KMS-11 (cell line): ENCODE results near the gene TGFA.

Source experiments
- H2AFZ ChIP-seq: fragments of 200-600 bp; sonication (generic); 2 replicates; pipeline ENCODE4 v1.6.1; 2016; ENCODE audit warnings: antibody characterized with exemption, mixed run types, low read depth
- H3K27ac ChIP-seq: fragments of 200-600 bp; sonication (generic); 2 replicates; pipeline ENCODE4 v1.6.1; 2016; ENCODE audit warnings: mild to moderate bottlenecking, mixed run types
- H3K27me3 ChIP-seq: fragments of 200-600 bp; sonication (generic); 2 replicates; pipeline ENCODE4 v1.6.1; 2017; ENCODE audit warnings: mild to moderate bottlenecking, low read depth, mixed run types, moderate library complexity; ENCODE audit not compliant: insufficient read depth
- H3K36me3 ChIP-seq: fragments of 200-600 bp; sonication (generic); 2 replicates; pipeline ENCODE4 v1.6.1; 2017; ENCODE audit warnings: mild to moderate bottlenecking, mixed run types; ENCODE audit not compliant: insufficient read depth
- H3K4me1 ChIP-seq: fragments of 200-600 bp; sonication (generic); 2 replicates; pipeline ENCODE4 v1.6.1; 2016; ENCODE audit warnings: mild to moderate bottlenecking, low read depth, mixed run types; ENCODE audit not compliant: poor library complexity, severe bottlenecking
- H3K4me2 ChIP-seq: fragments of 200-600 bp; sonication (generic); 2 replicates; pipeline ENCODE4 v1.7.0; 2016; ENCODE audit warnings: mild to moderate bottlenecking, mixed run types
- H3K4me3 ChIP-seq: fragments of 200-600 bp; sonication (generic); IDR thresholded peaks from 2 replicates; pipeline ENCODE4 v1.6.1; 2017; ENCODE audit warnings: low read depth, low read length, mixed read lengths; ENCODE audit not compliant: insufficient read depth
- H3K79me2 ChIP-seq: fragments of 200-600 bp; sonication (generic); 2 replicates; pipeline ENCODE4 v1.6.1; 2016; ENCODE audit warnings: low read depth, mixed run types; ENCODE audit not compliant: insufficient read depth
- H3K9ac ChIP-seq: fragments of 200-600 bp; sonication (generic); 2 replicates; pipeline ENCODE4 v1.6.1; 2016; ENCODE audit warnings: mild to moderate bottlenecking, mixed run types
- H4K20me1 ChIP-seq: fragments of 200-600 bp; sonication (generic); 2 replicates; pipeline ENCODE4 v1.6.1; 2016; ENCODE audit warnings: mild to moderate bottlenecking, mixed run types; ENCODE audit not compliant: insufficient read depth
- TF ChIP-seq, protein P1 (sequence below): fragments of 200-600 bp; sonication (generic); conservative IDR thresholded peaks from 2 replicates; pipeline ENCODE4 v1.6.1; 2017; ENCODE audit warnings: low read depth, mild to moderate bottlenecking, antibody characterized with exemption, low read length, moderate library complexity, mixed read lengths

Gene TGFA

DNA sequence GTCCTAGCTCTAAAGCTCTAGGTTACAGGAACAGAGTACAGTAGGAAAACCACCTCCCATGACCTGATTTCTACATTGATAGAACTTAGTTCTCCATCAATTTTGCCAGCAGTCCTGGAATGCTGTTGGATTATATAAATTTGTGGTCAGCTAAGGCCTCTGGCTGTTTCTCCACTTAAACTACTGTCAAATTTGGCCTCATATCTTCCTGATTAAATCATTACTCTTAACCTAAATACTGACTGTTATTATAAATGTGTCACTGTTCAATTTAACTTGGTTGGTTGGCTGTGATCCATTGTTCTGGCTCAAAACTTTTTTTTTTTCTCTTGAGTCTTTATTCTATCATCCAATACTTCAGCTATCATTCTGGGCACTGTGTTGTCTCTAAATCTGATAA is 71.2 kb downstream of the TGFA start:
- Histone ChIP-seq H3K4me1 (no peaks in the 10 kb centered on the region), H3K27ac (no peak overlapping the region), H2AFZ (no peak overlapping the region), H4K20me1 (no peaks in the 10 kb centered on the region), H3K79me2 (no peaks in the 10 kb centered on the region), H3K36me3 (no peaks in the 10 kb centered on the region), H3K27me3 (no peaks in the 10 kb centered on the region), H3K9ac (no peak overlapping the region), H3K4me2 (no peak overlapping the region), H3K4me3 (no peak overlapping the region)
- TF ChIP-seq, protein P1, sequence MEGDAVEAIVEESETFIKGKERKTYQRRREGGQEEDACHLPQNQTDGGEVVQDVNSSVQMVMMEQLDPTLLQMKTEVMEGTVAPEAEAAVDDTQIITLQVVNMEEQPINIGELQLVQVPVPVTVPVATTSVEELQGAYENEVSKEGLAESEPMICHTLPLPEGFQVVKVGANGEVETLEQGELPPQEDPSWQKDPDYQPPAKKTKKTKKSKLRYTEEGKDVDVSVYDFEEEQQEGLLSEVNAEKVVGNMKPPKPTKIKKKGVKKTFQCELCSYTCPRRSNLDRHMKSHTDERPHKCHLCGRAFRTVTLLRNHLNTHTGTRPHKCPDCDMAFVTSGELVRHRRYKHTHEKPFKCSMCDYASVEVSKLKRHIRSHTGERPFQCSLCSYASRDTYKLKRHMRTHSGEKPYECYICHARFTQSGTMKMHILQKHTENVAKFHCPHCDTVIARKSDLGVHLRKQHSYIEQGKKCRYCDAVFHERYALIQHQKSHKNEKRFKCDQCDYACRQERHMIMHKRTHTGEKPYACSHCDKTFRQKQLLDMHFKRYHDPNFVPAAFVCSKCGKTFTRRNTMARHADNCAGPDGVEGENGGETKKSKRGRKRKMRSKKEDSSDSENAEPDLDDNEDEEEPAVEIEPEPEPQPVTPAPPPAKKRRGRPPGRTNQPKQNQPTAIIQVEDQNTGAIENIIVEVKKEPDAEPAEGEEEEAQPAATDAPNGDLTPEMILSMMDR: no peak

DNA sequence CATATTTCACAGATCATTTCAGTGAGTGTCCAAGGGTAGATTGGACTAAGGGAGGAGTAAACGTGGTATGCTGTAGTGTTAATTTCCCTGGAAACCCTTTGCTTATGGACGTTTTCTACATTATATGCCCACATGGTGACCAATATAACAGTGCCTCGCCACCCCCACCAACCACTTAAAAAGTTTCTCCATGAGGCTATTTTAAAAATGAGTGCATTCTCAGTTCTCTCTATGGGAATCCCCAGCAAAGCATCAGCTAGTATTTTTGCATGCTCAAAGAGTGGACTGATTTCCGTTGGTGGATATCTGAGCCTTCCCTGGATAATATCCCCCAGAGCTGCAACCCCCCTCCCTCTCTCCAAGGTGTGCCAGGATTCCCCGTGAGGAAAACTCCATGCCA is 73.2 kb downstream of the TGFA start:
- no peaks in the 10 kb centered on the region for H4K20me1 ChIP-seq
- no peaks in the 10 kb centered on the region for H3K36me3 ChIP-seq
- H3K4me3 ChIP-seq: no peak overlapping the region
- H3K27ac ChIP-seq: no peak overlapping the region
- no peaks in the 10 kb centered on the region for H3K79me2 ChIP-seq
- no peak overlapping the region for H2AFZ ChIP-seq
- H3K9ac ChIP-seq: no peak overlapping the region
- no peaks in the 10 kb centered on the region for H3K27me3 ChIP-seq
- H3K4me1 ChIP-seq: no peaks in the 10 kb centered on the region
- TF ChIP-seq, protein P1: no peak
- H3K4me2 ChIP-seq: no peak overlapping the region

DNA sequence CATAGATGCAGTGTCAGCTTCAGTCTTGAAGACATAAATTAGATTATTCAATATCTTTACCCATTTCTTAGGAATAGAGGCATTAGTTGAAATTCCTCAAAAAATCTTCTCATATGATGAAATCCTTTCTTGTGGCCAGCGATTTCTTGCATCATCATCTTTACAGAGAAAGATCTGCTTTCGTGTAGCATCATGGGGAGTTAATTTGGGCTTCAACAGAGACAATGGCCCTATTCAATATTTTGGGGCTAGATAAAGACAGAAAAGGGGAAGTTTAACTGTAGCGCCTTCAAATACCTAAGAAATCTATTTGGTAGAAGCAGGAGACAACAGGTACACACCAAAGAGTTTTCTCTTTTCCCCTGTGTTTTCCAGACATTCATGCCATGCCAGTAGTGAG is 73.8 kb downstream of the TGFA start:
- Histone ChIP-seq H3K9ac (no peak overlapping the region), H3K27me3 (no peaks in the 10 kb centered on the region), H3K4me1 (no peaks in the 10 kb centered on the region), H3K27ac (no peak overlapping the region), H2AFZ (no peak overlapping the region), H3K36me3 (no peaks in the 10 kb centered on the region), H3K4me3 (no peak overlapping the region), H4K20me1 (no peaks in the 10 kb centered on the region), H3K4me2 (no peak overlapping the region), H3K79me2 (no peaks in the 10 kb centered on the region)
- TF ChIP-seq, protein P1: no peak

DNA sequence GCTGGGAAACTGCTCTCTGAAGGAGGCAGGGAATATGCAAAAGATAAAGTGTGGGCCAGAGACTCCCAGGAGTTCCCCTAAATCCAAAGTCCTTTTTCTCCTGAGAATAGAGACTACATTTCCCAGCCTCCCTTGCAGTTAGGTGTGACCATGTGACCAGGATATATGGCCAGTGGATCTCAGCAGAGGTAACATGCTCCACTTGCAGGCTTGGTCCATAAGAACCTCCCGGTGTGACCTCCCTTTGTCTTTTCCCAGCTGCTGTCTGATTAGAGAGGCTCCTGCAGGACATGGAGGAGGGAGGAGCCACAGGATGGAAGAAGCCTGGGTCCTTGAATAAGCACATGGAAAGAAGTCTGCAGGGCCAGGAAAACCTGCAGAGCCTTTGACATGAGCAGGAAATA is 76.2 kb downstream of the TGFA start:
- H4K20me1 ChIP-seq: no peaks in the 10 kb centered on the region
- H2AFZ ChIP-seq: no peak overlapping the region
- H3K4me2 ChIP-seq: no peak overlapping the region
- H3K79me2 ChIP-seq: no peaks in the 10 kb centered on the region
- H3K27ac ChIP-seq: no peak overlapping the region
- no peaks in the 10 kb centered on the region for H3K4me1 ChIP-seq
- no peaks in the 10 kb centered on the region for H3K36me3 ChIP-seq
- H3K4me3 ChIP-seq: no peak overlapping the region
- no peaks in the 10 kb centered on the region for H3K27me3 ChIP-seq
- H3K9ac ChIP-seq: no peak overlapping the region
- TF ChIP-seq, protein P1: no peak

DNA sequence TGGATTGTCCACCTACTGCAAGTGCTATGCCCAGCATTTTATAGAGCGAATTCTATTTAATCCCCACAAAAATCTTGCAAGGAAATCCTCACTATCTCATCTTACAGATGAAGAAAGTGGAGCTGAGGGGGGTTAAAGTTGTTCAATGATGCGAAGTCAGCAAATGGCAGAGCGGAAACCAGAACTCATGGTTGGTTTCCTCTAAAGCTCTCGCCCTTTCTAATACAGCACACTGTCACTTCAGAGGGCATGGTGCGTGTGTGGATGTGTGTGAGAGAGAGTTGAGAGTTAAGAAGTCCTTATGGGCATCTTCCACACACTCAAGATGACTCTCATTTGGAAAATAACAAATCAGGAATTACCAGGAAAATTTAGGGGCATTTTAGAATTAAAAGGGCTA is 78.4 kb downstream of the TGFA start:
- H3K9ac ChIP-seq: no peak overlapping the region
- no peak overlapping the region for H3K27ac ChIP-seq
- H3K4me1 ChIP-seq: no peaks in the 10 kb centered on the region
- H3K79me2 ChIP-seq: no peaks in the 10 kb centered on the region
- H3K27me3 ChIP-seq: no peaks in the 10 kb centered on the region
- no peaks in the 10 kb centered on the region for H3K36me3 ChIP-seq
- no peak overlapping the region for H2AFZ ChIP-seq
- H3K4me3 ChIP-seq: no peak overlapping the region
- H3K4me2 ChIP-seq: no peak overlapping the region
- TF ChIP-seq, protein P1: no peak
- no peaks in the 10 kb centered on the region for H4K20me1 ChIP-seq
